ENCODE data around the gene MCRIP2. TPM values are rescaled to one million over a fixed set of nuclear protein-coding genes. Genes with fewer than 3 reads are reported as not detected.

MCRIP2 gene
- total and polyA plus RNA-seq, 9 of the 15 experiments (the other 6 are each of a cell fraction or from before 2014, with no cell fraction given), result 0.80 to 120 (median 35.2) TPM

GRCh38 chr16:695355-696089 is 53.9 kb downstream of the MCRIP2 start (continued):
- peak; percentile 12 for TF ChIP-seq CCNT2 (IDR thresholded peaks at IDR 0.05; ENCODE audit: borderline replicate concordance, extremely low read depth, insufficient read length, low read depth, low read length)
- TF ChIP-seq MGA (IDR thresholded peaks at IDR 0.05), result peak; percentile 97
- no peak for TF ChIP-seq KDM2B (CRISPR knock-in tag; IDR thresholded peaks at IDR 0.05)
- peak; percentile 98 for TF ChIP-seq L3MBTL2 (IDR thresholded peaks at IDR 0.05)
- no peak for TF ChIP-seq THAP7 (CRISPR knock-in tag; IDR thresholded peaks at IDR 0.05)
- peak; percentile 45; the same call in 1 of the 2 replicates for TF ChIP-seq TARDBP (IDR thresholded peaks at IDR 0.05)
- TF ChIP-seq SNAPC5 (CRISPR knock-in tag; IDR thresholded peaks at IDR 0.05), result no peak
- TF ChIP-seq HMGN3 (IDR thresholded peaks at IDR 0.05; ENCODE audit: borderline replicate concordance, extremely low read depth, insufficient read length, low read depth, low read length), result peak; percentile 18
- peak; percentile 83; the same call in 1 of the 2 replicates for TF ChIP-seq FOXP4 (CRISPR knock-in tag; IDR thresholded peaks at IDR 0.05; ENCODE audit: borderline replicate concordance)
- peak; percentile 61 for TF ChIP-seq RBBP5 (IDR thresholded peaks at IDR 0.05; ENCODE audit: borderline replicate concordance, insufficient read depth, low read length, poor library complexity, severe bottlenecking)
- TF ChIP-seq ZNF134 (CRISPR knock-in tag; conservative IDR thresholded peaks at IDR 0.05), result no peak
- no peak for TF ChIP-seq NFRKB (IDR thresholded peaks at IDR 0.05; ENCODE audit: low read depth)
